Thymus (tissue), 11 donors: ENCODE results near the gene OPRL1. TPM values are rescaled to one million over a fixed set of nuclear protein-coding genes. Genes with fewer than 3 reads are reported as not detected.

Experiments used
- DNase-seq, 9 donors: peaks; one replicate each; pipeline ENCODE4 v3.0.0-alpha.2; 2013; ENCODE audit warnings: low spot score in 9 of 9, low read depth in 6 of 9, missing footprints in 1 of 9
- H3K27ac ChIP-seq, 2 donors: one replicate each; pipeline ENCODE4 v1.5.1; 2013; ENCODE audit warnings: control low read depth in 1 of 2, low read depth in 1 of 2, low read length in 1 of 2, mild to moderate bottlenecking in 1 of 2, moderate library complexity in 1 of 2
- H3K27me3 ChIP-seq, 2 donors: one replicate each; pipeline ENCODE4 v1.5.1; 2013; ENCODE audit warnings: low read length in 1 of 2; ENCODE audit not compliant: control insufficient read depth in 2 of 2, insufficient read depth in 1 of 2
- H3K36me3 ChIP-seq, 2 donors: one replicate each; pipeline ENCODE4 v1.5.1; 2013; ENCODE audit warnings: low read length in 1 of 2, mild to moderate bottlenecking in 1 of 2, moderate library complexity in 1 of 2; ENCODE audit not compliant: control insufficient read depth in 2 of 2, insufficient read depth in 2 of 2
- H3K4me1 ChIP-seq, 2 donors: one replicate each; pipeline ENCODE4 v1.5.1; 2013; ENCODE audit warnings: low read length in 2 of 2; ENCODE audit not compliant: control insufficient read depth in 2 of 2, insufficient read depth in 2 of 2
- H3K4me3 ChIP-seq, 2 donors: one replicate each; pipeline ENCODE4 v1.5.1; 2013; ENCODE audit warnings: low read length in 2 of 2, control low read depth in 1 of 2, mild to moderate bottlenecking in 1 of 2
- H3K9me3 ChIP-seq, 2 donors: one replicate each; pipeline ENCODE4 v1.5.1; 2013; ENCODE audit warnings: low read length in 1 of 2, mild to moderate bottlenecking in 1 of 2; ENCODE audit not compliant: control insufficient read depth in 2 of 2, insufficient read depth in 1 of 2
- WGBS: extraction: QIAGEN DNeasy Blood & Tissue Kit; methylation state at CpG from one replicate; pipeline ENCODE4 v1.1.7; 2013; 5-methylcytosine and 5-hydroxymethylcytosine counted together
- polyA plus RNA-seq: library from polyadenylated mRNA; stranded (reverse); fragments of 200-250 nt; gene quantifications from one replicate; pipeline ENCODE4 v1.2.3, GENCODE V29; 2013
- total RNA-seq: library from RNA; stranded (reverse); fragments of 120-200 nt; gene quantifications from one replicate; pipeline ENCODE4 v1.2.4, GENCODE V29; 2013
- donor health status: healthy.

Gene OPRL1
- total and polyA plus RNA-seq, 2 donors: 1.1 to 1.4 TPM

DNA sequence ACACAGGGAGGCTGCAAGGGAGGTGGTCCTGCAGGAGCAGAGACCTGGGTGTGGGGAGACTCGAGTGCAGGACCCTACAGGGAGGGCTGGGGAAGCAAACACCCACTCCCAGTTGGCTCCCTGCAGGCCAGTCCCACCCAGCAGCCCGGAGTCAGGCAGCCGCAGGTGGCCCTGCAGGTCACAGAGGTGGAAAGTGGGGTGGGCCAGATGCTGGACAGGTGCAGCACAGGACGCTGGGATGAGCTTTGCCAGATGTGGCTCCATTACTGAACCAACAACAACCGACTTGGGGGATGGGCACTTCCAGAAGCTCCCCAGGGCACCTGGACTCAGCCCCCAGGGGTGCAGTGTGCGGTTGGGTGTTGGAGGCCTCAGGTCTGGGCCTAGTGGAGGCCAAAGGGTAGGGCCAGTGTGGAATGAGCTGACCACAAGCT lies 57.7 kb downstream of the OPRL1 start:
- H3K4me1 ChIP-seq: no peaks in the 10 kb centered on the region
- WGBS: 87% methylated on average over 6 of the region's 6 CpGs
- peaks cover 0 to 7% of the 10 kb centered on the region in 2 donors for H3K27me3 ChIP-seq
- DNase-seq: no peak
- no peaks in the 10 kb centered on the region for H3K36me3 ChIP-seq
- no peak overlapping the region for H3K27ac ChIP-seq
- H3K9me3 ChIP-seq: no peaks in the 10 kb centered on the region
- H3K4me3 ChIP-seq: no peak overlapping the region

GRCh38 chr20:64138276-64138815 lies 58.5 kb downstream of the OPRL1 start:
- Histone ChIP-seq H3K4me1 (no peaks in the 10 kb centered on the region), H3K27ac (no peak overlapping the region), H3K36me3 (no peaks in the 10 kb centered on the region), H3K4me3 (no peak overlapping the region), H3K9me3 (peaks cover 0 to 5% of the 10 kb centered on the region in 2 donors), H3K27me3 (peaks cover 0 to 9% of the 10 kb centered on the region in 2 donors)
- 93% methylated on average over 18 of the region's 18 CpGs for WGBS
- no peak for DNase-seq

- Histone ChIP-seq H3K4me3 (no peak overlapping the region), H3K9me3 (peaks cover 0 to 5% of the 10 kb centered on the region in 2 donors), H3K36me3 (no peaks in the 10 kb centered on the region), H3K4me1 (no peaks in the 10 kb centered on the region), H3K27ac (no peak overlapping the region), H3K27me3 (peaks cover 0 to 5% of the 10 kb centered on the region in 2 donors)
- 94% methylated on average over 21 of the region's 21 CpGs for WGBS
- no peak for DNase-seq
These were observed 59.5 kb downstream of the OPRL1 start for GRCh38 chr20:64139199-64140060.

GRCh38 chr20:64140061-64140931 lies 60.4 kb downstream of the OPRL1 start:
- H3K4me3 ChIP-seq: no peak overlapping the region
- H3K27me3 ChIP-seq: peaks cover 0 to 5% of the 10 kb centered on the region in 2 donors
- DNase-seq: no peak
- 93% methylated on average over 13 of the region's 13 CpGs for WGBS
- H3K36me3 ChIP-seq: no peaks in the 10 kb centered on the region
- peaks cover 0 to 11% of the 10 kb centered on the region in 2 donors for H3K9me3 ChIP-seq
- H3K4me1 ChIP-seq: no peaks in the 10 kb centered on the region
- H3K27ac ChIP-seq: no peak overlapping the region

DNA sequence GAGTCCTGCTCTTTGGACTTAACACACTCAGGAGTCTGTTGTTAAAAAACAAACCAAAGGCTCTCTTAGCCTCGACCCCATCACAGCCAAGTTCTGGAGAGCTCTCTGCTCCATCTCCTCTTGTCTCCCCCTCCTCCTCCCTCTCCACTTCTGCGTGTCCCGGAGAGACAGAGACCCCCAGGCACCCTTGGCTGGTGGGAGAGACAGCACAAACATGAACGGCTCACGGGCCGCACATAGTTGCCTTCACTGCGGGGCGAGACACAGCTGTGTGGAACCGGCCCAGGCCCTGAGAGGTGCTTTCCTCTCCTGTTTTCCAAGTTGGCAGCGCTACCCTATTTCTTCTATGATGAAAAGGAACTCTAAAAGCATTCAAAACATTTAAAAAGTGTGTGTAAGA lies 61.1 kb downstream of the OPRL1 start:
- no peak for DNase-seq
- peaks cover 0 to 18% of the 10 kb centered on the region in 2 donors for H3K9me3 ChIP-seq
- H3K27me3 ChIP-seq: peaks cover 0 to 5% of the 10 kb centered on the region in 2 donors
- WGBS: 84% methylated on average over 10 of the region's 10 CpGs
- no peaks in the 10 kb centered on the region for H3K4me1 ChIP-seq
- no peak overlapping the region for H3K4me3 ChIP-seq
- no peaks in the 10 kb centered on the region for H3K36me3 ChIP-seq
- no peak overlapping the region for H3K27ac ChIP-seq

GRCh38 chr20:64142590-64142989 lies 62.7 kb downstream of the OPRL1 start:
- no peaks in the 10 kb centered on the region for H3K4me1 ChIP-seq
- H3K36me3 ChIP-seq: no peaks in the 10 kb centered on the region
- 30% methylated on average over 9 of the region's 9 CpGs for WGBS
- H3K9me3 ChIP-seq: peaks cover 0 to 24% of the 10 kb centered on the region in 2 donors
- H3K27ac ChIP-seq: no peak overlapping the region
- H3K4me3 ChIP-seq: no peak overlapping the region
- H3K27me3 ChIP-seq: peaks cover 0 to 5% of the 10 kb centered on the region in 2 donors
- DNase-seq: no peak

DNA sequence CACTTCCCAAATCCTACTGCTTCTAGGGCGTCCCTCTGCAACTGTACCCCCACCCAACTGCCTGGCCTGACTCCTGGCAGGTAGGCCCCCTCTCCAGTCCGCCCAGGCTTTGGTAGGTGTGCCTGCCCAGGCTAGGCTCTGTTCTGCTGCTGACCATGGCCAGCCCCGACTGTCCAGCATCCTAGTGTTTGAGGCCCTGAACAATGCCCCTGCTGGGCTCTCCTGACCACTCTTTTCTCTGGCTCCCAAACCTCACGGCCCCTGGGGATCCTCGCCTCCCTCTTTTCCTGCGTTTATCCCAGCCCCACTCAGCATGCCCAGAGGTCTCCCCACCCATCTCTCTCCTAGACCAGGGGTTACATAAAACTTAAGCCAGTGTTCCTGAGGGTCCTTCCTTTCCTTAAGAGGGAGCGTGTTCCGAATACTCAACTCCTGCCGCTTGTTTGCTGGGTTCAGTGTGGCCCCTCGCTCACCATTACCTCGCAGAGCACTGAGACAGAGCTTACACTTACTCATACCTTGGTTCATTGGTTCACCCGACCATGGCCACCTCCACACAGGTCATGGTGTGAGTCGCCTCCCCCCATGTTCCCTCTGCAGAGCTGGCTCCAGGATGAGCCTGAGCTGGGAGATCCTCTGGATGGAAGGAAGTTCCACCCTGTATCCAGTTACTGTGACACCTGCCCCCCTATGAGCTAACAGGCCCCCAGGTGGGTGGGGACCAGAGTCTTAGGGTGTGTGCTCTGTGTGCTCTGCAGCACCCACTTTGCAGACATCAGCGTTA lies 63.3 kb downstream of the OPRL1 start:
- no peak for DNase-seq
- no peak overlapping the region for H3K4me3 ChIP-seq
- no peaks in the 10 kb centered on the region for H3K4me1 ChIP-seq
- no peaks in the 10 kb centered on the region for H3K36me3 ChIP-seq
- H3K27ac ChIP-seq: no peak overlapping the region
- peaks cover 0 to 24% of the 10 kb centered on the region in 2 donors for H3K9me3 ChIP-seq
- 95% methylated on average over 14 of the region's 14 CpGs for WGBS
- peaks cover 0 to 5% of the 10 kb centered on the region in 2 donors for H3K27me3 ChIP-seq

DNA sequence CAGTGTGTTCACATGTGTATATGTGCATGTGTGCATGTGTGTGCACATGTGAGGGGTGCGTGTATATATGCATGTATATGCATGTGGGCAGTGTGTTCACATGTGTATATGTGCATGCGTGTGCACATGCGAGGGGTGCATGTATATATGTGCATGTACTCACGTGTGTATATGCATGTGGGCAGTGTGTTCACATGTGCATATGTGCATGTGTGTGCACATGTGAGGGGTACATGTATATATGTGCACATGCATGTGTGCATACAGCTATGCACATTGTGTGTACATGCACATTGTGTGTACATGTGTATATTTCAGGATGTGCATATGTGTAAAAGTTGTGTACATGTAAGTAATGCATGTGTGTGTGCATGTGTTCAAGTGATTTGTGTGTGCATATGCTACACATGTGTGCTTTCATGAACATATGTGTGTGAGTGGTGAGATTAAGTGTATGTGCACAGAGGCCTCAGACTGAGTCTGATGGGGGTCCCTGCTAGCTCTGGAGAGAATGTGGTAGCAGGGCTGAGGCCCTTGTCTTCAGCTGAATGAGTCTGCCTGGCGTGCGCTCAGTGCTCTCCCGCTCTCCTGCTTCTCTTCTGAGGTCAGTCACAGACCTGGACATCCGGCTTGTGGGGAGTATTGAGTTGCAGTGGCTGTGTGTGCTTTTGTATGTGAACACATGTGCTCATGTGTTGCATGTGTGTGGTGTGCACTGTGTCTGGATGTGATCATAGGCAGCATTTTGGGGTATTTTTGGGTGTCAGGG lies 64.4 kb downstream of the OPRL1 start:
- DNase-seq: no peak
- H3K27me3 ChIP-seq: peaks cover 0 to 5% of the 10 kb centered on the region in 2 donors
- H3K27ac ChIP-seq: no peak overlapping the region
- no peaks in the 10 kb centered on the region for H3K4me1 ChIP-seq
- no peak overlapping the region for H3K4me3 ChIP-seq
- no peaks in the 10 kb centered on the region for H3K36me3 ChIP-seq
- 97% methylated on average over 8 of the region's 8 CpGs for WGBS
- H3K9me3 ChIP-seq: peaks cover 0 to 24% of the 10 kb centered on the region in 2 donors
